K562 (cell line): ENCODE data around the gene STAU1.

Experiments
- POLR2A ChIP-seq: fragments of 450-650 bp; conservative IDR thresholded peaks from 2 replicates; pipeline ENCODE4 v1.6.1; 2016
- ZNF121 ChIP-seq: sonication (generic); formaldehyde crosslinking; conservative IDR thresholded peaks from 2 replicates; pipeline ENCODE4 v1.8.0; 2022; ENCODE audit warnings: missing genetic modification reagents

GRCh38 chr20:49219091-49219923 is 31.2 kb upstream of the STAU1 start, which contains the start of gene DDX27:
- TF ChIP-seq POLR2A (peak; percentile 93), ZNF121 (CRISPR knock-in tag) (no peak)
